Mesendoderm (in vitro differentiated cells): ENCODE measurements around the gene TANC1.

Experiments
- DNase-seq: peaks from one replicate; pipeline ENCODE4 v3.0.0; 2013
- H2AK5ac ChIP-seq: 2 replicates; pipeline ENCODE4 v1.6.1; 2013; ENCODE audit warnings: low read length, inconsistent platforms
- H2BK120ac ChIP-seq: 2 replicates; pipeline ENCODE4 v1.6.1; 2013; ENCODE audit warnings: low read depth, mild to moderate bottlenecking, low read length, moderate library complexity, mixed read lengths
- H2BK15ac ChIP-seq: replicated peaks from 2 replicates; pipeline ENCODE4 v1.6.1; 2013; ENCODE audit warnings: low read depth, mild to moderate bottlenecking, moderate library complexity
- H2BK5ac ChIP-seq: 2 replicates; pipeline ENCODE4 v1.6.1; 2013; ENCODE audit warnings: low read length, inconsistent platforms
- H3K18ac ChIP-seq: 2 replicates; pipeline ENCODE4 v1.6.1; 2013; ENCODE audit warnings: mild to moderate bottlenecking, low read length, mixed read lengths
- H3K23ac ChIP-seq: one replicate; pipeline ENCODE4 v1.6.1; 2013; ENCODE audit warnings: low read length
- H3K27ac ChIP-seq: 2 replicates; pipeline ENCODE4 v1.5.1; 2013; ENCODE audit warnings: low read depth, mild to moderate bottlenecking, inconsistent platforms, low read length, moderate library complexity
- H3K27me3 ChIP-seq: 2 replicates; pipeline ENCODE4 v1.6.1; 2013; ENCODE audit warnings: low read length, control low read depth, mild to moderate bottlenecking, inconsistent platforms; ENCODE audit not compliant: insufficient read depth, poor library complexity
- H3K36me3 ChIP-seq: 2 replicates; pipeline ENCODE4 v1.6.1; 2013; ENCODE audit warnings: low read length, inconsistent platforms; ENCODE audit not compliant: control insufficient read depth, insufficient read depth
- H3K4ac ChIP-seq: one replicate; pipeline ENCODE4 v1.6.1; 2013; ENCODE audit warnings: low read depth, mild to moderate bottlenecking, low read length, moderate library complexity
- H3K4me1 ChIP-seq: 2 replicates; pipeline ENCODE4 v1.6.1; 2013; ENCODE audit warnings: low read depth, low read length, inconsistent platforms; ENCODE audit not compliant: control insufficient read depth
- H3K4me2 ChIP-seq: 2 replicates; pipeline ENCODE4 v1.6.1; 2013; ENCODE audit warnings: low read length
- H3K4me3 ChIP-seq: 2 replicates; pipeline ENCODE4 v1.5.1; 2013; ENCODE audit warnings: mild to moderate bottlenecking, low read length
- H3K56ac ChIP-seq: one replicate; pipeline ENCODE4 v1.6.1; 2013; ENCODE audit warnings: low read length
- H3K79me1 ChIP-seq: 2 replicates; pipeline ENCODE4 v1.6.1; 2013; ENCODE audit warnings: low read length, inconsistent platforms
- H3K79me2 ChIP-seq: 2 replicates; pipeline ENCODE4 v1.6.1; 2013; ENCODE audit warnings: mild to moderate bottlenecking, low read length; ENCODE audit not compliant: control insufficient read depth, insufficient read depth
- H3K9ac ChIP-seq: 2 replicates; pipeline ENCODE4 v1.6.1; 2013; ENCODE audit warnings: low read length, inconsistent platforms
- H4K5ac ChIP-seq: one replicate; pipeline ENCODE4 v1.6.1; 2013; ENCODE audit warnings: low read length
- H4K8ac ChIP-seq: one replicate; pipeline ENCODE4 v1.6.1; 2013; ENCODE audit warnings: low read depth, mild to moderate bottlenecking, control low read depth, low read length, moderate library complexity
- WGBS: extraction: QIAGEN DNeasy Blood & Tissue Kit; methylation state at CpG from one replicate; pipeline ENCODE4 v1.1.7; 2013; ENCODE audit warnings: low lambda C conversion rate, missing lambda C conversion rate; ENCODE audit not compliant: insufficient coverage; ENCODE audit errors: extremely low coverage; 5-methylcytosine and 5-hydroxymethylcytosine counted together

TANC1 gene

GRCh38 chr2:158926478-158926948, 41.9 kb upstream of the TANC1 start:
- Histone ChIP-seq H3K4me3 (no peak overlapping the region), H4K8ac (no peak overlapping the region), H3K4ac (no peak overlapping the region), H3K27me3 (no peaks in the 10 kb centered on the region), H3K9ac (no peak overlapping the region), H3K79me1 (no peaks in the 10 kb centered on the region), H3K27ac (no peak overlapping the region), H2AK5ac (no peak overlapping the region), H3K18ac (no peak overlapping the region), H2BK5ac (no peak overlapping the region), H2BK15ac (no peak overlapping the region), H3K23ac (no peak overlapping the region), H2BK120ac (no peak overlapping the region), H4K5ac (no peak overlapping the region), H3K79me2 (no peaks in the 10 kb centered on the region), H3K36me3 (no peaks in the 10 kb centered on the region), H3K4me1 (no peaks in the 10 kb centered on the region), H3K56ac (no peak overlapping the region), H3K4me2 (no peak overlapping the region)
- WGBS = no CpG with 5 or more reads among the region's 8 CpGs
- DNase-seq = no peak

GRCh38 chr2:158928515-158928914, 39.9 kb upstream of the TANC1 start:
- Histone ChIP-seq H3K36me3 (no peaks in the 10 kb centered on the region), H4K8ac (no peak overlapping the region), H3K18ac (no peak overlapping the region), H3K9ac (no peak overlapping the region), H3K79me2 (no peaks in the 10 kb centered on the region), H3K56ac (no peak overlapping the region), H2BK120ac (no peak overlapping the region), H4K5ac (no peak overlapping the region), H3K4ac (no peak overlapping the region), H3K27me3 (no peaks in the 10 kb centered on the region), H3K4me1 (no peaks in the 10 kb centered on the region), H2BK5ac (no peak overlapping the region), H2BK15ac (no peak overlapping the region), H2AK5ac (no peak overlapping the region), H3K4me2 (no peak overlapping the region), H3K79me1 (no peaks in the 10 kb centered on the region), H3K4me3 (no peak overlapping the region), H3K23ac (no peak overlapping the region), H3K27ac (no peak overlapping the region)
- DNase-seq = no peak
- WGBS = no CpG with 5 or more reads among the region's 2 CpGs

DNA sequence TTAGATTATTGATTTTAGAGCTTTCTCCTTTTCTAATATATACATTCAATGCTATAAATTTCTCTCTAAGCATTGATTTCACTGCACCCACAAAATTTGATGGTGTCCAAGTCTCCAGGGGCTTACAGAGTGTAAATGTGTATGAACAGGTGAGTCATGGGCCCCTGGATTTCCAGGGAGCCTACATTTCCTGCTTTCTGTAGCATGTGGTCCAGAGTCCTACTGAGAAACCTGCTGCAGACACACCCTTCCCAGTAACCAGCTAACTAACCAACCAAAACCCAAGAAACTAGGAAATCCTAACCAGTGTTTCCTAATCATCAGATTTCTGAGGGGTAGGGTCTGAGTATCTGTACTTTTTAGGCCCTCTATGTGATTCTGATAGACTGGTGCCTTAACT, 39.5 kb upstream of the TANC1 start:
- Histone ChIP-seq H3K4me3 (no peak overlapping the region), H2BK15ac (no peak overlapping the region), H3K4me1 (no peaks in the 10 kb centered on the region), H3K27me3 (no peaks in the 10 kb centered on the region), H3K79me1 (no peaks in the 10 kb centered on the region), H3K4me2 (no peak overlapping the region), H3K4ac (no peak overlapping the region), H2AK5ac (no peak overlapping the region), H4K5ac (no peak overlapping the region), H2BK5ac (no peak overlapping the region), H3K23ac (no peak overlapping the region), H3K36me3 (no peaks in the 10 kb centered on the region), H3K27ac (no peak overlapping the region), H4K8ac (no peak overlapping the region), H2BK120ac (no peak overlapping the region), H3K79me2 (no peaks in the 10 kb centered on the region), H3K9ac (no peak overlapping the region), H3K18ac (no peak overlapping the region), H3K56ac (no peak overlapping the region)
- no peak for DNase-seq

DNA sequence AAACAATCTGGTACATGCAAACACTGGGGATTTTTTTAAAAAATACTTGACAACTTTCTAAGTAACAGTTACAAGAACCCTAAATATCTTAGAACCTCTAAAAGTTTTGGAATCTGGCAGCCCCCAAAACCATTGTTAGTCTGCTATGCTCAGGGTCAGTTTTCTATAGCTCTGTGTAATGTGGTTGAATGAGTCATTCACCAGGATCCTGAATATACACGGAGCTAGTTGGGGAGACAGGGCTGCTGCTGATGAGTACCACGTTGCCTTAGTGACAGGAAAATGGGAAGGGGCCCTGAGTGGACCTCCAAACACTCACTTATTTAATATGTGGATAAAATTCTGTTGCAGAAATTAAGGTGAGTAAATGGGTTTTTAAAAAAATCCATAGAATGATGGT, 36.9 kb upstream of the TANC1 start:
- no peak overlapping the region for H2BK5ac ChIP-seq

DNA sequence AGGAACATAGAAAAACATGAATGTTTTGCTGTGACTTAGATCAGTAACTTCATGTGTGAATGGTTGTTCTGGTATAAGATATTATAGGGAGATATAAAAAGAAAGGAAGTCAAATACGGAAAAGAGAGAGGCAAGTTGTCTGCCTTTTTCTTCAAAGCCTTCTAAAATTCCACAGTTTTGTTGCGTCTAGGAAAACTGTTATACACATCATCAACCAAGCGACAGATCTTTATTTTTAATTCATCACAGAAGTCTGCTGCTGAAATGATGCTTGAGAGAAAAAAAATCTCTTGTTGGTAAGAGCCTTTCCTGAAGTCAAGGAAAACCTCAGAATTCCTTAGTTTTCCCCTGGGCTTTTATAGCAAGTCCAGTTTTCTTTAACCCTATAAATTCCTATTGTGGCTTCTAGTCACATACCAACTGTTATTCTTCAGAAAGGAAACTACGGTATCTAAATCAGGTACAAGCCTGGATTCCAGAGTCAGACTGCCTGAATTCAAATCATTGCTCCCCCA, 36.3 kb upstream of the TANC1 start:
- Histone ChIP-seq H3K4me3 (no peak overlapping the region), H4K8ac (no peak overlapping the region), H3K56ac (no peak overlapping the region), H2BK120ac (no peak overlapping the region), H3K36me3 (no peaks in the 10 kb centered on the region), H3K4me2 (no peak overlapping the region), H3K4ac (no peak overlapping the region), H2BK5ac (no peak overlapping the region), H3K4me1 (peaks cover 6% of the 10 kb centered on the region), H3K27ac (no peak overlapping the region), H3K9ac (no peak overlapping the region), H4K5ac (no peak overlapping the region), H3K18ac (no peak overlapping the region), H3K79me1 (no peaks in the 10 kb centered on the region), H3K27me3 (no peaks in the 10 kb centered on the region), H3K23ac (no peak overlapping the region), H3K79me2 (no peaks in the 10 kb centered on the region), H2BK15ac (no peak overlapping the region), H2AK5ac (no peak overlapping the region)
- no CpG with 5 or more reads among the region's 4 CpGs for WGBS
- no peak for DNase-seq

More for the DNA sequence above, 36.9 kb upstream of the TANC1 start:
- H3K79me2 ChIP-seq = no peaks in the 10 kb centered on the region
- H3K27ac ChIP-seq = no peak overlapping the region
- H3K56ac ChIP-seq = no peak overlapping the region
- no peak overlapping the region for H4K8ac ChIP-seq
- no peaks in the 10 kb centered on the region for H3K79me1 ChIP-seq
- no peak overlapping the region for H3K4me2 ChIP-seq
- no peaks in the 10 kb centered on the region for H3K36me3 ChIP-seq
- DNase-seq = no peak
- no peak overlapping the region for H3K23ac ChIP-seq
- H2BK120ac ChIP-seq = no peak overlapping the region
- no peak overlapping the region for H3K4ac ChIP-seq
- WGBS = no CpG with 5 or more reads among the region's 2 CpGs
- H3K9ac ChIP-seq = no peak overlapping the region
- no peak overlapping the region for H3K18ac ChIP-seq
- H2AK5ac ChIP-seq = no peak overlapping the region
- no peak overlapping the region for H4K5ac ChIP-seq
- H3K4me3 ChIP-seq = no peak overlapping the region
- no peak overlapping the region for H2BK15ac ChIP-seq
- no peaks in the 10 kb centered on the region for H3K27me3 ChIP-seq
- peaks cover 6% of the 10 kb centered on the region for H3K4me1 ChIP-seq

GRCh38 chr2:158934170-158934569, 34.3 kb upstream of the TANC1 start:
- Histone ChIP-seq H4K8ac (no peak overlapping the region), H3K4me3 (no peak overlapping the region), H3K4me2 (no peak overlapping the region), H3K23ac (no peak overlapping the region), H3K79me2 (no peaks in the 10 kb centered on the region), H3K27ac (no peak overlapping the region), H3K9ac (no peak overlapping the region), H3K79me1 (no peaks in the 10 kb centered on the region), H3K36me3 (no peaks in the 10 kb centered on the region), H2BK120ac (no peak overlapping the region), H3K4ac (no peak overlapping the region), H3K4me1 (peaks cover 6% of the 10 kb centered on the region), H2BK5ac (no peak overlapping the region), H2AK5ac (no peak overlapping the region), H4K5ac (no peak overlapping the region), H3K27me3 (no peaks in the 10 kb centered on the region), H2BK15ac (no peak overlapping the region), H3K56ac (no peak overlapping the region), H3K18ac (no peak overlapping the region)
- no peak for DNase-seq
- WGBS = no CpG with 5 or more reads among the region's 2 CpGs
